ENCODE results near the gene SHB.

The SHB gene, protein sequence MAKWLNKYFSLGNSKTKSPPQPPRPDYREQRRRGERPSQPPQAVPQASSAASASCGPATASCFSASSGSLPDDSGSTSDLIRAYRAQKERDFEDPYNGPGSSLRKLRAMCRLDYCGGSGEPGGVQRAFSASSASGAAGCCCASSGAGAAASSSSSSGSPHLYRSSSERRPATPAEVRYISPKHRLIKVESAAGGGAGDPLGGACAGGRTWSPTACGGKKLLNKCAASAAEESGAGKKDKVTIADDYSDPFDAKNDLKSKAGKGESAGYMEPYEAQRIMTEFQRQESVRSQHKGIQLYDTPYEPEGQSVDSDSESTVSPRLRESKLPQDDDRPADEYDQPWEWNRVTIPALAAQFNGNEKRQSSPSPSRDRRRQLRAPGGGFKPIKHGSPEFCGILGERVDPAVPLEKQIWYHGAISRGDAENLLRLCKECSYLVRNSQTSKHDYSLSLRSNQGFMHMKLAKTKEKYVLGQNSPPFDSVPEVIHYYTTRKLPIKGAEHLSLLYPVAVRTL

DNA sequence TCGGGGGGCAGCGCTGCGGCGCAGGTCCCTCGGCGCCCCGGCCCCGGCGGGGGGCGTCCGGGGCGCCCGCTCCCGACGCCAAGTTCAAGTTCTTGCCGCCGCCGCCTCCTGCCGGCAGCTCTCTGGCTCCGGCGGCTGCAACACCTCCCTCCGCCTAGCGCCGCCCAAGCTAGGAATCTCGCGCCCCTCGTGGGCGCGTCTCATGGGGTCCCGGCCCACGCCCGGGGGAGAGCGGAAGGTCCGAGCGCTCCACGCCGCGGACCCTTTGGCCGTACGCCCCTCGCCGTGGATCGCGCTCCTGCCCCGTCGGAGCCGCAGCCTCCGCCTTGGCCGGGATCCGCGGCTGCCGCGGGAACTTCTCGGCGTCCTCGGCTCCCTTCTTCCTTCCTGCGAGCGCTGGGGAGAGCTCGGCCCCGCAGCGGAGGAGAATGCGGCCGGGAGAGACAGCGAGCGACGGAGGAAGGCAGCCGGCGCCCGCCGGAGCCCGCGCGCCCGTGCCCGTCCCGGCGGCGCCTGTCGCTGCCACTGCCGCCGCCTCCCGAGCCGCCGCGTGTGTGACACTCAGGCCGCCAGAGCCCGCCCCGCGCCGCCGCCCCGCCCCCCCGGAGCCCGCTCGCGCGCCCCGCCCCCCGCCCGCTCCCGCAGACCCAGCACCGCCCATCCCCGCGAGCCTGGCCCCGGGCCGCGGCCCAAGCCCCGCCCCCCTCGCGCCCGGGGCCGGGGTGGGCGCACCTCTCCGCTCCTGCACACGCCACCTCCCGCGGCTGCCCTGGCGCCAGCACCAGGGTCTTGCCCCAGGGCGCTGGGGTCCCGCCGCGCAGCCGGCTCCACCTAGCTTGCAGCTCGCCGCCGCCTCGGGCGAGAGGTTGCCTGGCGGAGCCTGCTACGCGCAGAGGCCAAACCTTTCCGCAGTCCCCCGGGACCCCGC, at the start of gene SHB:
Gene SHB, minus strand, starts transcription at position 527 of the 928 bp plus-strand sequence. CDS start 582 bp downstream, outside the sequence.
- DNase-seq: peak; percentile 87

DNA sequence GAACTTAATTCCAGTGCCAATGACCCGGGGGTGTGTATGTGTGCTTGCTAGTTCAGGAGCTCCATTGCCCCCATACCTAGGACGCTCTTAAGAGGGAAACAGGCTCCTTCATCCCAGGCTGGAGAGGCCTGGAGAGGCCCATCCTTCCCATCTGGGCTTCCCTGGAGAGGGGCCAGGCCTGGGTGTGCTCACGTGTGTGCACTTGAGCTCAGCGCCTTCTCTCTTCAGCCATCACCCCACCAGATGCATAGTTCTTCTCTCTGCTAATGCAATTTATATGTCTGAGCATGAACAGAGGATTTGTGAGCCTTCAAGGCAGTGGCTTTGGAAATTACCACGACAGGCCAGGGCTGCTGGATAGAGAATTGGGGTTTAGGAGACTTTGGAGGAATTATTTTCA, 48.6 kb upstream of the SHB start:
- no peak for DNase-seq

DNA sequence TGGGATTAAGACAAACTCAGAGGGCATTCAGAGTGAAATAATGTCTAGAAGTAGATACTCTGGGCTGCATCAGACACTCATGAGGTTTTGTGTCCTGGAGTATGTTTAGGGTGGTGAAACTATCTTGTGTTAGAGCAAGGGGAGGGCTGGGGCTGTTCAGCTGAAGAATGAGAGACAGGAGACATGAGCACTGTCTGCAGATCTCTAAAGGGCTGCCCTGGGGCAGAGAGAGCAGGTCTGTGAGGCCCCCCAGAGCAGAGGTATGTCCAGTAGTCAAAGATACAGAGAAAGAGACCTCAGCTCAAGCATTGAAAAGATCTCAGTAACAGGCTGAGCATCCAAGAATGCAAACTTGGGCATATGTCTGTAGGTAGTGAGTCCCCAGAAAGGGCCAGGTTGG, 45.9 kb upstream of the SHB start:
- DNase-seq: no peak

DNA sequence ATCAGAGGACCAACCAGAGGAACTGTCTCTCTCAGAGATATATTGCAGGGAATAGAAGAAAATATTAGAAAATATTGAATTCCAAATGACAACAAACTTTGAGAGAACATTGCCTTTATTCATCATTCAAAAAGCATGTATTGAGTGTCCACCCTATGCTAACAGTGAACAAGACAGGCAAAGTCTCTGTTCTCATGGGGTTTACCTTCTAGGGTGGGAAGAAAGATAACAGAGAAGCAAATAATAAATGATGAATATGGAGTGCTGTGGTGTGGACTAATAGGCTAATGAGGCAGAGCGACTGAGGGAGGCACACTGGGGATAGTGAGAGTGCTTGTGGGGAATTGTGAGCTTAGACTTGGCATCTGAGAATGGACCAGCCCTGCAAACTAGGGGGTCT, 43.4 kb upstream of the SHB start:
- DNase-seq: no peak

DNA sequence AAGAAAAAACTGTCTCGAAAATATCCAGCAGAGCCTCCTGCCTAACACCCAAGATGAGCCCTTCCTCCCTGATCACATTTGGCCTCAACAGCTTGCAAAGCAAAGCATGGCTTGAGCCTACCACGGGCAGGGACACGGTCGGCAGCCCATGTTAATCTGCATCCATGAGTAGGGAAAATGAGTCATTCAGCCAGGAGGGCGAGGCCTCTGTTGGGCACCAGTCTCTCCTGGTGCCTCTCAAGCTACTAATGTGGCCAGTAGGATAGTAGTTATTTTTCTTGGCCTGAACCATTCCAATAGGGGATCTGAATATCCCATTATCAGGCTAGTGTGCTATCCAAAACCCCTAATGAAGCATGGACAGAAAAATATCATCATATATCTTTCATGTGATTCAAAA, 43.0 kb upstream of the SHB start:
- DNase-seq: no peak

DNA sequence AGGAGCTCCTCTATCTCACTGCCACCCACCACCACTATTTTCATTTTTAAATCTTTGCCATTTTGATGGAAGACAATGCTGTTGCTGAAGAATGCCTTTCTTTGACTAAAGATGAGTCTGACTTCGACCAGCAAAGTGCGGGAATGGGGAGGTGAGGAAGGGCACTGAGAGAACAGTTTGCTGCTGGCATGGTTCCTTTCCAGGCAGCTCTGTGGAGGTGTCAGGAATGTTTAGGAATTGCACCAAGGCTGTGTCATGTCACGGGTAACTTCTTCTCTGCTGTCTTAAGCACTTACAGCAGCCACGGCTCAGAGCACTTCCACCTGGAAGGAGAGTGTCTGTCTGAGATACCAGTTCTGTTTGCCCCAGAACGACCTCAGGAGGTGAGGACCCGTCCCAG, 41.4 kb upstream of the SHB start:
- no peak for DNase-seq

DNA sequence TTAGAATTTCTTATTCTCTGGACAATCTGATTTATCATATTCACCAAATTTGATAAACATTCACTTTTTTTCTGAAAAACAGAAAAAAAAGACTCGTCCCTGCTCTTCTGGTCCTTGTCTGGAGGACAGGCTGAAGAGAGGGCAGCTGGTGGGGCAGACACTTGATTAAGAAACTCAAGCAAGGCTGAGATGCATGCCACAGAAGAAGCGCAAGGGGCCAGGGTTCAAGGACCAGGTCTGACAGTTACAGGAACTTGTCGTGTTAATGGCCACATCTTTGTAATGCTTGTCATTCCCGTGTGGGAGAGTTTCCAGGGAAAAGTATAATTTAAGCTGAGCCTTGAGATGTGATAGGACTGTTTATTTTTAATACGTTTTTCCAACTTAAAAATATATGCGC, 40.6 kb upstream of the SHB start:
- DNase-seq: no peak

DNA sequence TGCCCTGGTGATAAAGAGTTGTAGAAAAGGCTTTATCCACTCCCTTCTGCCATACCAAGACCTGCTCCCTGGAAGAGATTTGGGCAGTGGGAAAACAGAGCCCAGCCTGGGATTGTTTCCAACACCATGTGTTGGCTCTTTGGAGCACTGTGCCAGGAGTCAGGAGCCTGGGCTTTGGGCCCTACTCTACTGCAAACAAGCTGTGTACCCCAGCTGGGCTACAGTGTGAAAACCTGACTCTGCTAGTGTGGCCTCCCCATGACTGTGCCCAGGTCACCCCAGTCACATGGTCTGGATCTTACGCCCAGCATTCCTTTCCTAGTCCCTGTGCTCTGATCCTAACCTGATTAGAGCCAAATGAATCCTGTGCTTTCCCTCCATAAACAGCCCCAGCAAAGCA, 39.3 kb upstream of the SHB start:
- DNase-seq: no peak

DNA sequence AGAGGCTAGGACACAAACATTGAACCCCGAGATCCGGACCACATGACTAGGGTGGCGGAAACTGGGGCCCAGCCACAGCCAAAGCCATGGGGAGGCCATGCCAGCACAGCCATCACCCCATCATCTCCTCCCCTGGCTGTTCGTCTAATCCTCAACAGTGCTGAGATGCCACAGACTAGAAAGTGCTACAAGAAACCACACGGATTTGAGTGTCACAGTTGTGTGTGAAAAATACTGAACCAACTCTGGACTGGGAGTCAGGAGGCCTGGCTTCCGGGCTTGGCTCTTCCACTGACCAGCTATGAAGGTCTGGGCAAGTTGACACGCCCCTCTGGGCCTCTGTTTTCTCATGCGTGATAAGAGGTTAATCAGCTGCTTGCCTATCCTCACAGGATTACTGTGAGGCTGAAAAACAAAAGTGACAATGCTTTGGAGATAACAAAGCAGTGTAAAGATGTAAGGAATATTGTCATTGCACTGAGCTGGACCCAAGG, 38.8 kb upstream of the SHB start:
- DNase-seq: no peak

DNA sequence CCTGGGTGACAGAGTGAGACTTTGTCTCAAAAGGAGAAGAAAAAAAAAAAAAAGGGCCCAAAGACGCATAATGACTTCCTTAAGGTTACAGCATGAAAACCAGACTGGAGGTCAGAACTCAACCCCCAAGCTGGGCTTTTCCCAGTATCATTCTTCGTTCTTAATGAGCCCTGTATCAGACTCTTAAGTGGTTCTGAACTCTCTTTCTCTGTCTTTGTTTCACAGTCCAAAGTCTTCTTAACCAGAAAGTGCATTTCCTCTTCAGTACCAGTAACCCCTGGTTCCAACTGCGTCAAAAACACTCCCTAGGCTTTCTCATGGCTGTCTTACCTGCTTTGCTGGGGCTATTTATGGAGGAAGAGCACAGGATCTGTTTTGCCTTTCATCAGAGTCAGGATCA, 38.4 kb upstream of the SHB start:
- DNase-seq: no peak

DNA sequence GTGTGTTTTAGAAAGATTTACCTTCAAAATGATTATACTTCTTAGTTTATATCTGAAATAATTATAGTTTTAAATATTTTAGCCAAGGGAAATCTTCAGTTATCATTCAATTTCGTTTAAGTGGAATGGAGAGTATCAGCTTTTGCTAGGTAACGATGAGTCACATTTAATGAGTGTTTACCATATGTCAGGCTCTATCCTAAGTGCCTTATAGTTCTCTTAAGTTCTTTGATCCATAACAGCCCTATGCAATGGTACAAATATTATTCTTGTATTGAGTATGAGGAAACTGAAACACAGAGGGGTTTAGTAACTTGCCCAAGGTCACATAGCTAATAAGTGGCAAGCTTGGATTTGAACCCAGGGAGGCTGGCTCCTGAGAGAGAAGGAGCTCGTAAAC, 37.5 kb upstream of the SHB start:
- no peak for DNase-seq

DNA sequence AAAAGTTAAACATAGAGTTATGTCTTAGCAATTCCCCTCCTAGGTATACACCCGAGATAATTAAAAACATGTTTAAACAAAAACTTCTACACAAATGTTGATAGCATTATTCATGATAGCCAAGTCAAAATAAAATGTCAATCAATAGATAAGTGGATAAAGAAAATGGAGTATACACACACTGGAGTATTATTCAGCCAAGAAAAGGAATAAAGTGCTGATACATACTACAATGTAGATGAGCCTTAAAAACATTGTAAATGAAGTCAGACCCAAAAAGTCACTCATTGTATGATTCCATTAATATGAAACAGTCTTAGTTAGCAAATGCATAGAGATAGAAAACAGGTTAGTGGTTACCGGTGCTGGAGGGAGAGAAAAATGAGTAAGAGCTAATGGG, 34.3 kb upstream of the SHB start:
- DNase-seq: no peak

DNA sequence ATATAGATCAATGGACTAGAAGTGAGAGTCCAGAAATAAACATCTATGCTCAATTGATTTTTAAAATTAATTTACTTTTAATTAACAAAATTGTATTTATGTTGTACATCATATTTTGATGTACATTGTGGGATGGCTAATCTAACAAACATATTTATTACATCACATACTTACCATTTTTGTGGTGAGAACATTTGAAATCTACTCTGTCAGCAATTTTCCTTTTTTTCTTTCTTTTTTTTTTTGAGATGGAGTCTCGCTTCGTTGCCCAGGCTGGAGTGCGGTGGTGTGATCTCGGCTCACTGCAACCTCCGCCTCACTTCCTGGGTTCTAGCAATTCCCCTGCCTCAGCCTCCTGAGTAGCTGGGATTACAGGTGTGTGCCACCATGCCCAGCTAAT, 32.4 kb upstream of the SHB start:
- DNase-seq: no peak

DNA sequence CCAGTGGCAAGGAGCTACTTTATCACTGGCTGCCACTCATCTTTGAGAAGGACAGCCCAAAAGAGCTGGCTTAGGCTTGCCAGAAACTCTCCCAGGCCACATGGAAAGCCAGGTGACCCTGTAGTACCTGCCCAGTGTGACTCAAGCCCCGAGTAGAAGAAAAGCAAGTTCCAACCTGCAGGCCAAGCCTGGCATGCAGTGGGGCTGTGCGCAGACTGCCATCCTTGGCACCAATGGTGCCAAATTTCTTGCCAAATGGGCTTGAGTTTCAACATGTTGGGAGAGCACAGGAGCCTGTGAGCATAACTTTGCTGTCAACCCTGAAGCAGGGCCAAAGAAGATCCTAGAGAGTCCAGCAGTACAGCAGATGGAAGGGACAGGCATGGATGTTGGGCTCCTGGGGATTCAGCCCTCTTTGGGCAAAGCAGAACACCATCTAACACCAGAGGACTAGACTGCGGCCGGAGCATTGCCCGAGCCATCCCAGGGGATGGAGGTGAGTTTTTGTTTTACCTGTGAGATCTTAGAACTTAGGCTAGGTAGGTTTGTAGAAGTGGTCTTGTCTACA, 27.3 kb upstream of the SHB start:
- DNase-seq: no peak

DNA sequence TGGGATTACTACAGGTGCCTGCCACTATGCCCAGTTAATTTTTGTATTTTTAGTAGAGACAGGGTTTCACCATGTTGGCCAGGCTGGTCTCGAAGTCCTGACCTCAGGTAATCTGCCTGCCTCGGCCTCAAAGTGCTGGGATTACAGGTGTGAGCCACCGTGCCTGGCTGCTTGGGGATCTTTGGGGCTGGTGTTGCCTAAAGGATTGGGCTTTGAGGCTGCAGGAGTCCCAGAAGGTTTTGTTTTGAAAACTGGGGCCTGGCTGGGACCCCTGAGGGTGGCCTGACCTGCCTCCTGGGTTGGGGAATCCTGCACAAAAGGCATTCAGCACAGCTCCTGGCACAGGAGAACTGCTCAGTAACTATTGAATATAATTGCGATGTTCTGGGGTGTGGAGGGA, 25.1 kb upstream of the SHB start:
- DNase-seq: no peak

DNA sequence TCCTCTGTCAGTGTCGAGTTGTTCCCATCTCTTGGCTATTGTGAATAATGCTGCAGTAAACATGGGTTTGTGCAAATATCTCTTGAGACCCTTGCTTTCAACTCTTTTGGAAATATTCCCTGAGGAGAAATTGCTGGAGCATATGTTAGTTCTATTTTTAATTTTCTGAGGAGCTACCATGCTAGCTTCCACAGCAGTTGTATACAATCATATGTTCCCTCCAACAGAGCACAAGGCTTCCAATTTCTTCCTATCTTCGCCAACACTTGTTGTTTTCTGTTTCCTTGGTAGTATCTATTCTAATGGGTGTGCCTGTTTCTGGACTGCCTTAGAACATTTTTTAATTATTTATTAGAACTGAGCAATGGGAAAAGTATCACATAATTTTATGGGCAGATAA, 23.6 kb upstream of the SHB start:
- no peak for DNase-seq

DNA sequence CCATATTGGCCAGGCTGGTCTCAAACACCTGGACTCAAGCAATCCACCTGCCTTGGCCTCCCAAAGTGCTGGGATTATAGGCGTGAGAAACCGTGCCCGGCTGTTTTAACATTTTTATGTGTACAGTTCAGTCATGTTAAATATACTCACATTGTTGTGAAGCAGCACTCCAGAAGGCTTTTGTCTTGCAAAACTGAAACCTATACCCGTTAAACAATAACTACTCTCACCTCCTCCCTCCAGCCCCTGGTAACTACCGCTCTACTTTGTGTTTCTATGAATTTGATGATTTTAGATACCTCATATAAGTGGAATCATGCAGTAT, 23.1 kb upstream of the SHB start:
- DNase-seq: no peak

DNA sequence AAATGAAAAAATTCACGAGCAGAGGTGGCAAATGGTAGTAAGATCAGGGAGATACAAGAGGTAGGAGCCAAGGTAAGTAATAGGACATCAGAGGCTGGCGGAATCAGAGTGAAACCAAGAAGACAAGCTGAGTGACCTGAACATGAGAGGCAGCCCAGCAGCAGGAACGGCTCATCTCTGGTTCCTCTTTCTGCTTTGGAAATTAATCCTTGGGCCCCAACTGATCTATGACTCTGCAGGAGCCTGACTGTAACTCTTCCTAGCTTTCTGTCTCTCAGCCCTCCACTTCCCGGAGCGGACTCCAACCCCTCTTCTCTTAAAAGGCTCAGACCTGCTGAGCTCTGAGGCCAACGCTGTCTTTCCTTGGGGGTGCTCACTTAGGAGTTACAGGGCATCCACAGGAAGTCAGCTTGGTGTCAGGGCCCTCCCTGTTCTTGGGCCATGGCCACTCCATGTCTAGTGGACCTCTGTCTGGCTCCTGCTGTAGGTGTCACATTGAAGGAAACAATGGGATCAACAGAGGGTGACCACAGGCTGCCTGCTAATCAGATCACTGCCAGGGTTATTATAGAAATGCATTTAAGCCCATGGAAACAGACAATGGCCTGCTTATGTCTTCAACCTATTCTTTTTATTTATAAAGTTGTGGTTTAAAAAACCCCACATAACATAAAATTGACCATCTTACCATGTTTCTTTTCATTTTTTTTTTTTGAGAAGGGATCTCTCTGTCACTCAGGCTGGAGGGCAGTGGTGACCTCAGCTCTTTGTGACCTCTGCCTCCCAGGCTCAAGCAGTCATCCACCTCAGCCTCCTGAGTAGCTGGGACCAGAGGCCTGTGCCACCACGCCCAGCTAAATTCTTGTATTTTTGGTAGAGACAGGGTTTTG, 22.5 kb upstream of the SHB start:
- no peak for DNase-seq

DNA sequence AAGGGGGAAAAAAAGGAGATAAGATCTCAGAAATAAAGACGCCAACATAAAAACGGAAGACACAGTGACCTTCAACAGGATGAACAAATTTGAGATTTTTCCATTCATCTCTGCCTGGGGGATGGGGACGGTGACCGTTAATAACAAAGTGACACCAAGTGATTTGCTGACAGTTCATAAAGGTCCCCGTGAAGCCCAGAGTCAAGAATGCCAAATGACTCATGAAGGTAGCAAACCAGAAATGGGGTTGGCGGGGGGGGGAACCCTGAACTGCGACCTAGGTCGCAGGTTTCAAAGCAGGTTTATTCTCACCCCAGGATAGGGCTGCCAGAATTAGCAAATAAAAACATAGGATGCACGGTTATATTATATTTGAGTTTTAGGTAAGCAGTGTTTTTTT, 21.1 kb upstream of the SHB start:
- DNase-seq: no peak

DNA sequence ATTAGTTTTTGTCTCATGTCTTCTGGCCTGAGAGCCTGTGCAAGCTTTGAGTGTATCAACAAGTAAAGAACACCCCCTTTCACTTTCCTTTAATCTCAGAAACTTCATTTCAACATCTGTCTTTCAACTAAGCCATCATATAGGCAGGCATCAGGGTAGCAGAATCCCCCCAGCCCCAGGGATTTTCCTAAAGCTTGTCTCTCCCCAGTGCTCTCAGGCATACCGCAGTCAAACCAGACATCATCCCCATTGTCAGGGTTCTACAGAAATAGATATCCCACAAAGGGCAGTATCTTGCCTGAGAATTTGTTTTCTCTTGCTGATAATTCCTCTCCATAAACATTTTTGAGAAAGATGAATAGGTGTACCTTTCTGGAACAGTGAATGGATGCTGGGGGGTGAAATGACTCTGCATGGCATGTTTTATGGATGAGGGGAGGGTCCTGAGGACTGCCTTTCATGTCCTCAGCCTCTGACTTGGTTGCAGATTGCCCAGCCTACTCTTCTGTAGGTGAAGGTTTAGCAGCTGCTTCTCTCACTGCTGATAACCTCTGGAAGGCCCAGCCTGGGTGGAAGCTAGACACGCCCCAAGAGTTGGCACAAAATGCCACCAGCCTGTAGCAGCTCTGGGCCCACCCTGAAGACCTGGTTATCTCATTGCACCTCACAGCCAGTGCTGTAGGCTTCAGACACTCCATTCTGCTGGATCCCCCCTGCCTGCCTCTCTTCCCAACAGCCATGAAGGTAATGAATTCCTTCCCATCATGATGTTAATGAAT, 20.5 kb upstream of the SHB start:
- DNase-seq: no peak

DNA sequence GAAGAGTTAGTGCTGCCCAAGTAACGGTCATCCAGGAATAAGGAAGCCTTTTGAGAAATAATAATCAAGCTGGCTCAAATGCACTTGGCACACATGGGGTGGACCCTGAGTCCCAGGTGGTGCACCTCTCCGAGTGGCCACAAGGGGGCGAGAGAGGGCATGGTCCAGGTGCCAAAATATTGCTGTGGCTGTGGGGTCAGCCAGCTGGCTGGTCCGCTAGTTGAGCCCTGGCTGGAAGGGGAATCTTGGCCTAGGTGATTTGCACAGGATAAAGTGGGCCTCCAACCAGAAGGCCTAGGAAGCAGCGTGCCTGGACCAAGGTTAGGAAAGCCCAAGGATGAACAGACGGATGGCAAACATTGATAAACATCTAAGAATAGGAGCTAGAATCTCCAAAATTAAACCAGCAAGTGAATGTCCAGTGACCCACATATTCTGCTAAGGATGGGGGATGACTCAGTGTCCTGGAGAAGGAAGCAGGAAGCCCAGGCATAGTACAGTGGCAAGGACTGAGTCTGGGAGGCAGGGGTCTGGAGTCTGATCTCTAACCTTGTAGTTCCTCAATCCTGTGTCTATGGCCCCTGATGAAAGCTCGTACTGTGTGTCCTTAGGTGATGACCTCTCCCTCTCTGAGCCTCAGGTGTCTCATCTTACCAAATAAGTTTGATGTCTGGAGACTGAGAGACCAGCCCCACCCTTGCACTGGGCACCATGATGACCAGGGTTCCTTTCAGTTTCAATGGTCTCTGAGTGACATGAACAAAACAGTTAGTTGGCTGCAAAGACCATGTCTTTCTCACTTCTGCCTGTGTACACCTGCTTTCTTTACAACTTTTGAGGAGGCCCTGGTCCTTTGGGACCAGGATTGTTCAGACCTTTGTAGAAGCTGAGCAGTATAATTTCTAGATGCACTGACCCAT, 19.2 kb upstream of the SHB start:
- peak; percentile 61 for DNase-seq

Measured in CD4-positive, alpha-beta T cell treated with Interleukin-21 for 1 hour (primary cell).